Spinal cord (tissue), 10 donors: ENCODE results near the gene CIPC. TPM values are rescaled to one million over a fixed set of nuclear protein-coding genes. Genes with fewer than 3 reads are reported as not detected.
A peak's percentile ranks its signal among the peaks of the same experiment; 100 is the strongest.

Experiments used
- DNase-seq, 6 donors: peaks; one replicate each; pipeline versions ENCODE4 v3.0.0 to v3.0.0-alpha.2; 2013 to 2015; ENCODE audit warnings: low spot score in 6 of 6, low read depth in 4 of 6
- H3K27ac ChIP-seq: one replicate; pipeline ENCODE4 v1.5.1; 2013; ENCODE audit warnings: low read depth, low read length, control low read depth
- H3K27me3 ChIP-seq: one replicate; pipeline ENCODE4 v1.6.1; 2013; ENCODE audit warnings: low read length; ENCODE audit not compliant: control insufficient read depth, insufficient read depth
- H3K36me3 ChIP-seq: one replicate; pipeline ENCODE4 v1.6.1; 2013; ENCODE audit warnings: low read length; ENCODE audit not compliant: control insufficient read depth, insufficient read depth
- H3K4me1 ChIP-seq: one replicate; pipeline ENCODE4 v1.6.1; 2013; ENCODE audit warnings: low read length; ENCODE audit not compliant: control insufficient read depth, insufficient read depth
- H3K4me3 ChIP-seq: one replicate; pipeline ENCODE4 v1.5.1; 2013; ENCODE audit warnings: low read depth, low read length, control low read depth
- H3K9me3 ChIP-seq: one replicate; pipeline ENCODE4 v1.6.1; 2013; ENCODE audit warnings: low read length; ENCODE audit not compliant: control insufficient read depth, insufficient read depth
- WGBS: methylation state at CpG from one replicate; pipeline ENCODE4 v1.1.5; 2013; ENCODE audit warnings: missing lambda C conversion rate; ENCODE audit not compliant: insufficient coverage; 5-methylcytosine and 5-hydroxymethylcytosine counted together
- polyA plus RNA-seq, 2 donors: library from polyadenylated mRNA; unstranded; fragments of 120-200 nt; gene quantifications; one replicate each; pipeline ENCODE4 v1.2.1, GENCODE V29; 2013; ENCODE audit not compliant: insufficient read length in 2 of 2
- total RNA-seq, 2 donors: library from RNA; depleted of rRNA in 1 of 2; stranded (reverse); fragments of 120-200 nt in 1 of 2; fragments of >200 nt in 1 of 2; gene quantifications; one replicate each; pipeline versions ENCODE4 v1.2.3 to v1.2.4, GENCODE V29; 2013 to 2014
- donor health status: healthy.

Gene CIPC
- total and polyA plus RNA-seq, 4 donors, result 35.2 to 39.2 (median 38.3) TPM

- DNase-seq, result peak in 1 of 6 donors; percentile 69
- H3K4me3 ChIP-seq, result no peak overlapping the region
- peaks cover 30% of the 10 kb centered on the region for H3K4me1 ChIP-seq
- 12% methylated on average over 3 of the region's 7 CpGs for WGBS
- H3K27me3 ChIP-seq, result no peaks in the 10 kb centered on the region
- no peaks in the 10 kb centered on the region for H3K9me3 ChIP-seq
- H3K27ac ChIP-seq, result no peak overlapping the region
- no peaks in the 10 kb centered on the region for H3K36me3 ChIP-seq
Measured at GRCh38 chr14:77154421-77154820, 56.4 kb downstream of the CIPC start.

- Histone ChIP-seq H3K27ac (no peak overlapping the region), H3K4me3 (no peak overlapping the region), H3K4me1 (peaks cover 30% of the 10 kb centered on the region), H3K36me3 (no peaks in the 10 kb centered on the region), H3K27me3 (no peaks in the 10 kb centered on the region), H3K9me3 (no peaks in the 10 kb centered on the region)
- WGBS, result 69% methylated on average over 2 of the region's 2 CpGs
- no peak for DNase-seq
Measured at GRCh38 chr14:77155083-77155482, 57.0 kb downstream of the CIPC start.

GRCh38 chr14:77157740-77158139 is 59.7 kb downstream of the CIPC start:
- Histone ChIP-seq H3K27me3 (no peaks in the 10 kb centered on the region), H3K4me1 (peaks cover 24% of the 10 kb centered on the region), H3K36me3 (no peaks in the 10 kb centered on the region), H3K4me3 (no peak overlapping the region), H3K9me3 (no peaks in the 10 kb centered on the region), H3K27ac (peak overlapping the region; percentile 47)
- 43% methylated on average over 10 of the region's 11 CpGs for WGBS
- no peak for DNase-seq

GRCh38 chr14:77158175-77158881 is 60.3 kb downstream of the CIPC start:
- 6% methylated on average over 16 of the region's 18 CpGs for WGBS
- Histone ChIP-seq H3K27me3 (no peaks in the 10 kb centered on the region), H3K9me3 (no peaks in the 10 kb centered on the region), H3K4me1 (peaks cover 24% of the 10 kb centered on the region), H3K36me3 (no peaks in the 10 kb centered on the region), H3K4me3 (no peak overlapping the region), H3K27ac (peak overlapping the region; percentile 47)
- DNase-seq, result peak in 3 of 6 donors; percentile 76 to 96 (median 80)

- Histone ChIP-seq H3K4me1 (peaks cover 24% of the 10 kb centered on the region), H3K4me3 (no peak overlapping the region), H3K36me3 (no peaks in the 10 kb centered on the region), H3K9me3 (no peaks in the 10 kb centered on the region), H3K27me3 (no peaks in the 10 kb centered on the region), H3K27ac (peak overlapping the region; percentile 42)
- no CpG with 5 or more reads among the region's 2 CpGs for WGBS
- DNase-seq, result peak in 2 of 6 donors; percentile 50 to 85
Measured at GRCh38 chr14:77158882-77159255, 60.8 kb downstream of the CIPC start.

GRCh38 chr14:77161011-77161410 is 63.0 kb downstream of the CIPC start:
- 100% methylated on average over 3 of the region's 4 CpGs for WGBS
- no peaks in the 10 kb centered on the region for H3K27me3 ChIP-seq
- no peak overlapping the region for H3K27ac ChIP-seq
- H3K4me1 ChIP-seq, result peaks cover 19% of the 10 kb centered on the region
- no peaks in the 10 kb centered on the region for H3K9me3 ChIP-seq
- H3K36me3 ChIP-seq, result no peaks in the 10 kb centered on the region
- no peak overlapping the region for H3K4me3 ChIP-seq
- no peak for DNase-seq

Other genes starting within 250 kb of the CIPC start
- gene IRF2BPL, start 69.5 kb upstream of the CIPC start, total RNA-seq, result 10 to 100 TPM; 23.7 to 41.3 TPM
- gene IRF2BPL, start 69.5 kb upstream of the CIPC start, polyA plus RNA-seq, result 10 to 100 TPM; 49.2 to 55.0 TPM
- 10 to 100 TPM in 1 of 2 donors, 1 to 10 TPM in 1; 5.6 to 11.5 TPM for gene ZDHHC22, start 43.5 kb downstream of the CIPC start, total RNA-seq
- 10 to 100 TPM; 45.4 to 47.3 TPM for gene ZDHHC22, start 43.5 kb downstream of the CIPC start, polyA plus RNA-seq
- 10 to 100 TPM in 1 of 2 donors, 1 to 10 TPM in 1; 4.5 to 11.7 TPM for gene TMEM63C, start 83.5 kb downstream of the CIPC start, total RNA-seq
- gene TMEM63C, start 83.5 kb downstream of the CIPC start, polyA plus RNA-seq, result 10 to 100 TPM; 22.8 to 24.6 TPM
- gene NGB, start 172.9 kb downstream of the CIPC start, total RNA-seq, result 1 to 10 TPM; 2.6 to 9.6 TPM
- 10 to 100 TPM; 15.6 to 16.3 TPM for gene NGB, start 172.9 kb downstream of the CIPC start, polyA plus RNA-seq
- 10 to 100 TPM; 19.9 to 21.4 TPM for gene POMT2, start 222.6 kb downstream of the CIPC start, total RNA-seq
- 10 to 100 TPM; 41.0 to 55.7 TPM for gene POMT2, start 222.6 kb downstream of the CIPC start, polyA plus RNA-seq
- 10 to 100 TPM in 1 of 2 donors, 1 to 10 TPM in 1; 6.7 to 26.3 TPM for gene GSTZ1, start 222.8 kb downstream of the CIPC start, total RNA-seq
- 10 to 100 TPM; 15.1 to 15.9 TPM for gene GSTZ1, start 222.8 kb downstream of the CIPC start, polyA plus RNA-seq